ENCODE results near the gene TNFRSF4. TPM values are rescaled to one million over a fixed set of nuclear protein-coding genes. Genes with fewer than 3 reads are reported as not detected.

Gene TNFRSF4
- total and polyA plus RNA-seq, 9 of the 15 experiments (the other 6 are each of a cell fraction or from before 2014, with no cell fraction given), result 0.07 to 0.44 (median 0.19) TPM; not detected in 5

DNA sequence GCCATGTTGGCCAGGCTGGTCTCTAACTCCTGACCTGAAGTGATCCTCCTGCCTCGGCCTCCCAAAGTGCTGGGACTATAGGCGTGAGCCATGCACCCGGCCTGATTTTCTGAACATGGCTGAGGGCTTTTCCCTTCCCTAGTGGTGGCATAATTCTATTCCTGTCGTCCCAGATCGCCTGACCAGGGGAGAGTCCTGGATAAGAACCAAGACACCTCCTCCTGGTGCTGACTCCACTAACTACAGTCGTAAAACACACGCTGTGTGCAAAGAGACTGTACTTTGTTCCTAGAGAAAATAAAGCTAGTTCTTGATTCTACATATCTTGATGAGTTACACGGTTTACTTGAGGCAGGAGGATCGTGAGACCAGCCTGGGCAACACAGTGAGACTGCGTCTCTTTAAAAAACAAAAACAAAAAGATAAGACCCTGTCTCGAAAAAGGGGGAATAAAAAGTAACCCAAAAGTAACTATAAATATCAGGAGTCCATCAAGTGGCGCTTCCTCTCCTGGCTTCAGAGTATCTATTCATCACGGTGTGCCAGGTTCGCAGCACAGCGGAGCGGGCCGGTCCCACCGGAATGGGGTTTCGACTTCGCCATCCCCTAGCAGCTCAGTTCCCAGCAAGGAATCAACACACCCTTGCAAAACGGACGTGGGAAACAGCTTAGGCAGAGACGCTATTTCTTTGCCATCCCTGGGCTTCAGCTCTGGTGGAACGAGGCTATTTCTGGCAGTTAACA lies 16.9 kb upstream of the TNFRSF4 start (continued):
- TF ChIP-seq REST (IDR thresholded peaks at IDR 0.05; ENCODE audit: borderline replicate concordance), result peak; percentile 22; the same call in 1 of the 2 replicates
- TF ChIP-seq REST (CRISPR knock-in tag; IDR thresholded peaks at IDR 0.05; ENCODE audit: low read depth), result no peak
- TF ChIP-seq NRF1 (conservative IDR thresholded peaks at IDR 0.05 in 1 of 2, IDR thresholded peaks at IDR 0.05 in 1 of 2), result peak in 1 of 2 experiments; percentile 79; a peak in 2 of 4 replicates
- TF ChIP-seq, protein P1, sequence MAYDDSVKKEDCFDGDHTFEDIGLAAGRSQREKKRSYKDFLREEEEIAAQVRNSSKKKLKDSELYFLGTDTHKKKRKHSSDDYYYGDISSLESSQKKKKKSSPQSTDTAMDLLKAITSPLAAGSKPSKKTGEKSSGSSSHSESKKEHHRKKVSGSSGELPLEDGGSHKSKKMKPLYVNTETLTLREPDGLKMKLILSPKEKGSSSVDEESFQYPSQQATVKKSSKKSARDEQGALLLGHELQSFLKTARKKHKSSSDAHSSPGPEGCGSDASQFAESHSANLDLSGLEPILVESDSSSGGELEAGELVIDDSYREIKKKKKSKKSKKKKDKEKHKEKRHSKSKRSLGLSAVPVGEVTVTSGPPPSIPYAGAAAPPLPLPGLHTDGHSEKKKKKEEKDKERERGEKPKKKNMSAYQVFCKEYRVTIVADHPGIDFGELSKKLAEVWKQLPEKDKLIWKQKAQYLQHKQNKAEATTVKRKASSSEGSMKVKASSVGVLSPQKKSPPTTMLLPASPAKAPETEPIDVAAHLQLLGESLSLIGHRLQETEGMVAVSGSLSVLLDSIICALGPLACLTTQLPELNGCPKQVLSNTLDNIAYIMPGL (CRISPR knock-in tag; IDR thresholded peaks at IDR 0.05), result no peak
- TF ChIP-seq ZBTB8A (IDR thresholded peaks at IDR 0.05; ENCODE audit: partially characterized antibody), result no peak
- TF ChIP-seq ZKSCAN8 (CRISPR knock-in tag; IDR thresholded peaks at IDR 0.05), result 0 out of 2 replicates have a peak, but pooled peaks have one; percentile 17
- no peak for TF ChIP-seq DIDO1 (tag; IDR thresholded peaks at IDR 0.05; ENCODE audit: low read depth)
- 0 out of 4 replicates have a peak, but pooled peaks of 1 of the 2 experiments have one; percentile 7 for TF ChIP-seq HDAC1 (IDR thresholded peaks at IDR 0.05)
- TF ChIP-seq ZNF263 (CRISPR knock-in tag; IDR thresholded peaks at IDR 0.05; ENCODE audit: borderline replicate concordance), result peak; percentile 1; the same call in 1 of the 2 replicates
- TF ChIP-seq DPF2 (IDR thresholded peaks at IDR 0.05), result 0 out of 2 replicates have a peak, but pooled peaks have one; percentile 13
- 0 out of 2 replicates have a peak, but pooled peaks have one; percentile 11 for TF ChIP-seq SMC3 (conservative IDR thresholded peaks at IDR 0.05; ENCODE audit: insufficient read depth, low read depth, low read length)
- peak; percentile 65 for TF ChIP-seq NFIC (IDR thresholded peaks at IDR 0.05)

Measured in K562 (cell line).